HK-2 (cell line): Measurements from ENCODE around the gene ZNF132.
"Not testable (repeated sequence)": the region's sequence is repeated elsewhere in the genome, so short reads cannot be mapped to it uniquely, and the experiment has no call there.

Experiments
- DNase-seq: peaks from one replicate; pipeline ENCODE4 v3.0.0-alpha.2; 2018; ENCODE audit not compliant: unreplicated experiment

The ZNF132 gene

GRCh38 chr19:58407658-58408151 is 32.2 kb downstream of the ZNF132 start:
- DNase-seq: no peak

- no peak for DNase-seq
Measured at GRCh38 chr19:58406818-58407657, 32.9 kb downstream of the ZNF132 start.

DNA sequence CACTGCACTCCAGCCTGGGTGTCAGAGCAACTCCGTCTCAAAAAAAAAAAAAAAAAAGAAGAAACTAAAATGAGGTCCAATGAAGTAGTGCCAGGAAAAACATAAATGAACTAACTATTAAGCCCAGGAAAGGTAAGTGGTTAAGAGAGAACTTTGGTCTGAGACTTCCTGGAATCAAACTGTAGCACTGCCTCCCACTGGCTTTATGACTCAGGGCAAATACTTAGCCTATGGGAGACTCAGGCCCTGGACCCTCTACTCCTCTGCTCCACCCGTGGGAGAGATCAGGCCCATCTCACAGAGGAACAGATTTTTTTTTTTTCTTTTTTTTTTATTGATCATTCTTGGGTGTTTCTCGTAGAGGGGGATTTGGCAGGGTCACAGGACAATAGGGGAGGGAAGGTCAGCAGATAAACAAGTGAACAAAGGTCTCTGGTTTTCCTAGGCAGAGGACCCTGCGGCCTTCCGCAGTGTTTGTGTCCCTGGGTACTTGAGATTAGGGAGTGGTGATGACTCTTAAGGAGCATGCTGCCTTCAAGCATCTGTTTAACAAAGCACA is 36.0 kb downstream of the ZNF132 start:
- not testable (repeated sequence) for DNase-seq

DNA sequence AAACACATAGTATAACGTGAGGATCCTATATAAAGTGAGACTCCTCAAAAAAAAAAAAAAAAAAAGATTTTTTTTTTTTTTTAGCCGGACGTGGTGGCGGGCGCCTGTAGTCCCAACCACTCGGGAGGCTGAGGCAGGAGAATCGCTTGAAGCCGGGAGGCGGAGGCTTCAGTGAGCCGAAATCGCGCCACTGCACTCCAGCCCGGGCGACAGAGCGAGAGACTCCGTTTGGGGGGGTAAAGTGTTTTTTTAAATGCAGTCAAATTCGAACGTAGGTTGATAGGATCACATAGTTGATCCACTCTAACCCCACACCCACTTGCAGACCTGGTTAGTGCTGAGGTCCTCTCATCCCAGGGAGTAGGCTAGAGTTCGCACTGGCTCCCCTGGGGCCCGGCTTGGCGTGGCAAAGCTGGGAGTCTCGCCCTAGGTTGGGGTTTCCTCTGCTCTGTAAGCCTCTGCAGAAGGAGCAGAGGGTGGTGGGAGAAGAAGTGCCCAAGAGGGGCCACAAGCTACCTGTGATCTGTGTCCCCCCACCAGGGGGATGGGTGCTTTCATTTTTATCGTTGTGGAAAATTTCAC is 38.0 kb downstream of the ZNF132 start:
- no peak for DNase-seq

GRCh38 chr19:58400916-58401839 is 38.8 kb downstream of the ZNF132 start:
- peak; percentile 100 for DNase-seq

GRCh38 chr19:58400316-58400915 is 39.5 kb downstream of the ZNF132 start:
- DNase-seq: peak; percentile 73

DNA sequence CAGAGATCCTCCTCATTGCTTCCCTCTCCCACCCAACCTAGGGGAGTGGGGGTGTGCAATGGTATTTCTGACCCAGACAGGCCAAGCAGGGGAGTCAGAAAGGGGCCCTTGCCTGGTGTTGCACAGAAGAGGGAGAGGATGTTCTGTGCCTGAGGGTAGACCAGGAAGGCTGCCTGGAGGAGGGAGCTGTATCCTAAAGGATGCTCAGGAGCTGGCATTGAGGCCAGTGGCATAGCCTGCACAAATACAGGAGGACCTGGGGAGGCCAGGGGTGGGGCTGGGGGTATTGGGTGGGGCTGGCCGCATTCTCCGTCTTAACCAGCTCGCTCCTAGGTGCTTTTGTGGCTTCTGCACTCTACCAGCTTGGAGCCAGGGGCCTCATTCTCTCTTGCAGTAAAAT is 40.0 kb downstream of the ZNF132 start:
- DNase-seq: no peak

DNA sequence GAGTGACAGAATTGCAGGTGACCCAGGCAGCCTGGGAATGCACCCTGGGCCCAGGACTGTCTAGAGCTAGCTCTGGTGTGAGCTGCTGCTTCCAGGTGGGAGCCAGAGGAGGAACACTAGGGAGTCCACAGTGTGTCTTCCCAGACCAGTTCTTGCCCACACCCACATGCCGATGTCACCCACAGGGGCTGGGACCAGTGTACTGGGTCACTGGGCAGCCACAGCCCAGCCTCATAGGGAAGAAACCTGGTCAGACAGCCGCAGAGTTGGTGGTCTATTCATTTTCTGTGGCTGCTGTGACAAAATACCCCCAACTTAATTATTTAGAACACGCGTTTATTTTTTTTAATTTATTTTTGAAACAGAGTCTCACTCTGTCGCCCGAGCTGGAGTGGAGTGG is 41.4 kb downstream of the ZNF132 start:
- DNase-seq: no peak

DNA sequence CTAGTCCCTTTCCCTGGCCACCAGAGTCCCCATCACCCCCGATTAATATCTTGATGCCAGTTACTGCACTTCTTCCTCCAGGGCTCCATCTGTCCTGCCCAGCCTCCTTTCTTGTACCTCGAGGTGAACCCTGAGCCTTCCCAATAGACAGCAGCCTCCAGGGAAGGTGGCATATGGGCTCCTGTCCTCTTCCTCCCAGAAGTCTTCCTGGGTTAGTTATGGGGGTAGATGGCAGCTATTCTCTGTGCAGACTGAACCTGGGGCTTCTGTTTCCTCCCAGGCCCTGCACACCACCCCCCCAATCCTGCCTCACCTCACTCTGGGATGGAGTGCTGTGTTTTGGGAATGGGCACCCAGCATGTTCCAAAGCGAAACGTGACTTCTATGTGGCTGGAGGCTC is 41.9 kb downstream of the ZNF132 start:
- no peak for DNase-seq

DNA sequence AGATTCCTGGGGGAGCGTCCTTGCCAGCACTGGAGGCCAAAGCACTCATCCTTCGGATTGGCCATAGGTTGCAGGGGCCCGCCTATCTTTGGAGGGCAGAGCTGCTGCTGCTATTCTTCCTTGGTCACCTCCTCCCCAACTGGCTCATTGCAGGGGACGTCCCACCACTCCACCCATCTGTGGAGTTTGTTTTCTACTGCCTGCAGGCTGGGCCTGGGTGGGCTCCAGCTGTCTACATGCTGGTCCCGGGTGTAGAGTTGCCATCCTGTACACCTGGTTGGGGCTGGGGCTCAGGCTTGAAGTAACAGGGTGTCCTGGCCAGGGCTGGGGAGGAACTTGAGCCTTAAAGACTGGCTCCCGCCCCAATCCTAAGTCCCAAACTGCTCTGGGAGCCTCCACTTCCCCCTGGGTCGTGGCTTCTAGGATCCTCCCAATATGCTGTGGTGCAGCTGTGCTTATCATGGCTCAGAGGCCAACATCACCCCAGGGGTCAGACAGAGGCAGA is 42.4 kb downstream of the ZNF132 start:
- DNase-seq: no peak

GRCh38 chr19:58396691-58397532 is 43.0 kb downstream of the ZNF132 start:
- DNase-seq: no peak

- DNase-seq: peak; percentile 45
Measured at GRCh38 chr19:58395979-58396627, 43.9 kb downstream of the ZNF132 start.

GRCh38 chr19:58395220-58395978 is 44.6 kb downstream of the ZNF132 start, which contains the start of gene RNF225:
RNF225 (plus strand) TSS chr19:58395656; CDS start chr19:58396090, 434 bp downstream.
- peak; percentile 68 for DNase-seq

GRCh38 chr19:58394821-58395219 is 45.1 kb downstream of the ZNF132 start:
- DNase-seq: no peak

DNA sequence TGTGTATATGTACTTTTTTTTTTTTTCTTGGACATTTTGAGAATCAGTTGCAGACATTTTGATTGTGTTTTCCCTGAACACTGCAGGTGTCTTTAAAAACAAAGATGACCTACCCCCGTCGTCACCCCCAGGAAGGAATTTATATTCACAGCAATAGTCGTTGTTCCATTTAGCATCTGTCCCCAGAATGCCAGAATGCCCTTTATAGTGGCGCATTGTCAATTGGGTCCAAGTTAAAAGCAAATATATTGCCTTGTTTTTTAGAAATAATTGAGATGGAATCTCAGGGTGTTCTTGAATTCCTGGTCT is 46.3 kb downstream of the ZNF132 start:
- no peak for DNase-seq

GRCh38 chr19:58392945-58393724 is 46.8 kb downstream of the ZNF132 start:
- no peak for DNase-seq

GRCh38 chr19:58388175-58388526 is 51.8 kb downstream of the ZNF132 start:
- no peak for DNase-seq
